PC-3 (cell line): ENCODE measurements around the gene ZNF260. TPM values are rescaled to one million over a fixed set of nuclear protein-coding genes. Genes with fewer than 3 reads are reported as not detected.
A peak's percentile ranks its signal among the peaks of the same experiment; 100 is the strongest.

ENCODE experiments used
- ATAC-seq: fragments of 200-7000 bp; cut with Tn5 transposase; 2 replicates; pipeline ENCODE4 v1.9.1; 2020; ENCODE audit warnings: mild to moderate bottlenecking, moderate library complexity
- BruUV-seq: library from RNA; stranded (reverse); fragments of 400-500 nt; replicated peaks from 2 replicates; lab custom pipeline; 2021; lab: Mats Ljungman, UMichigan
- CTCF ChIA-PET: fragments of 300-600 bp; sonication (Branson Sonifier 250); formaldehyde crosslinking; loops from one replicate; lab custom pipeline; 2022; ENCODE audit warnings: antibody characterized with exemption; lab: Charles Lee
- POLR2A ChIA-PET: fragments of 300-600 bp; sonication (Branson Sonifier 250); formaldehyde crosslinking; loops from one replicate; lab custom pipeline; 2022; ENCODE audit warnings: antibody characterized with exemption; ENCODE audit not compliant: unreplicated experiment; lab: Charles Lee
- DNase-seq: peaks from one replicate; pipeline ENCODE4 v3.0.0-alpha.2; 2015
- H2AFZ ChIP-seq: fragments of 300-600 bp; sonication (generic); 2 replicates; pipeline ENCODE4 v1.6.0; 2016; ENCODE audit warnings: antibody characterized with exemption, low read length
- H3F3A ChIP-seq: fragments of 300-600 bp; sonication (generic); one replicate; pipeline ENCODE4 v1.6.0; 2017; ENCODE audit warnings: antibody characterized with exemption, low read length, control low read depth, mild to moderate bottlenecking; ENCODE audit not compliant: unreplicated experiment
- H3K27ac ChIP-seq: fragments of 300-600 bp; sonication (generic); 2 replicates; pipeline ENCODE4 v1.5.1; 2016; ENCODE audit warnings: mild to moderate bottlenecking, low read length
- H3K27me3 ChIP-seq: fragments of 300-600 bp; sonication (generic); 2 replicates; pipeline ENCODE4 v1.6.1; 2016; ENCODE audit warnings: low read length, mixed read lengths
- H3K36me3 ChIP-seq: fragments of 300-600 bp; sonication (generic); 2 replicates; pipeline ENCODE4 v1.6.1; 2016; ENCODE audit warnings: low read depth, mixed run types, low read length, mixed read lengths
- H3K4me1 ChIP-seq: fragments of 300-600 bp; sonication (generic); 2 replicates; pipeline ENCODE4 v1.5.1; 2016; ENCODE audit warnings: low read length; ENCODE audit not compliant: insufficient read depth
- H3K4me2 ChIP-seq: fragments of 300-600 bp; sonication (generic); 2 replicates; pipeline ENCODE4 v1.6.0; 2016; ENCODE audit warnings: low read length
- H3K4me3 ChIP-seq: fragments of 300-600 bp; sonication (generic); 2 replicates; pipeline ENCODE4 v1.5.1; 2016; ENCODE audit warnings: mild to moderate bottlenecking, low read length, mixed read lengths
- H3K79me2 ChIP-seq: fragments of 300-600 bp; sonication (generic); 2 replicates; pipeline ENCODE4 v1.6.1; 2017; ENCODE audit warnings: low read length, mixed read lengths
- H3K9ac ChIP-seq: fragments of 300-600 bp; sonication (generic); 2 replicates; pipeline ENCODE4 v1.6.0; 2016; ENCODE audit warnings: mild to moderate bottlenecking, low read length
- H3K9me2 ChIP-seq: fragments of 300-600 bp; sonication (generic); replicated peaks from 2 replicates; pipeline ENCODE4 v1.6.1; 2016; ENCODE audit warnings: mixed run types, low read length, mixed read lengths
- H3K9me3 ChIP-seq: fragments of 300-600 bp; sonication (generic); 2 replicates; pipeline ENCODE4 v1.6.1; 2016; ENCODE audit warnings: low read length, mixed read lengths
- H4K20me1 ChIP-seq: fragments of 300-600 bp; sonication (generic); 2 replicates; pipeline ENCODE4 v1.6.1; 2016; ENCODE audit warnings: low read length, mixed read lengths
- CTCF ChIP-seq: fragments of 300-600 bp; sonication (generic); conservative IDR thresholded peaks from 2 replicates; pipeline ENCODE4 v1.5.1; 2017; ENCODE audit warnings: antibody characterized with exemption, low read depth, mild to moderate bottlenecking, low read length
- EZH2 ChIP-seq: fragments of 300-600 bp; sonication (generic); IDR thresholded peaks from one replicate; pipeline ENCODE4 v1.6.1; 2017; ENCODE audit warnings: antibody characterized with exemption, mild to moderate bottlenecking, low read length; ENCODE audit not compliant: unreplicated experiment
- EZH2phosphoT487 ChIP-seq: fragments of 300-600 bp; sonication (generic); IDR thresholded peaks from 2 replicates; pipeline ENCODE4 v1.6.1; 2018; ENCODE audit warnings: mild to moderate bottlenecking, antibody characterized with exemption, low read length, borderline replicate concordance
- intact Hi-C: fragments of 100-400 bp; cut with micrococcal nuclease; formaldehyde crosslinking; loops from 2 replicates; pipeline ENCODE4 v1.9.0; 2023
- total RNA-seq: library from RNA; depleted of rRNA; stranded (reverse); fragments of >200 nt; gene quantifications from 2 replicates; pipeline ENCODE4 v1.2.3, GENCODE V29; 2014

Gene ZNF260
- total RNA-seq, 1 experiment from 2014 or later = 5.5 TPM

GRCh38 chr19:36574741-36575140 is 46.7 kb upstream of the ZNF260 start:
- no peaks in the 10 kb centered on the region for H3F3A ChIP-seq
- DNase-seq (no peak), ATAC-seq (no peak)
- H3K27me3 ChIP-seq = no peaks in the 10 kb centered on the region
- peaks cover 34% of the 10 kb centered on the region for H3K79me2 ChIP-seq
- CTCF ChIA-PET = no interaction called here
- no peaks in the 10 kb centered on the region for H3K4me1 ChIP-seq
- peak overlapping the region; percentile 98; the same call in 1 of the 2 replicates for H3K4me3 ChIP-seq
- H3K9me2 ChIP-seq = no peaks in the 10 kb centered on the region
- H3K36me3 ChIP-seq = peaks cover 47% of the 10 kb centered on the region
- no peak for TF ChIP-seq EZH2phosphoT487
- no peak for TF ChIP-seq EZH2
- TF ChIP-seq CTCF = no peak
- H3K9me3 ChIP-seq = no peaks in the 10 kb centered on the region
- H3K27ac ChIP-seq = no peak overlapping the region
- no peaks in the 10 kb centered on the region for H4K20me1 ChIP-seq
- intact Hi-C loops = no loop called here
- H3K4me2 ChIP-seq = 0 out of 2 replicates have a peak overlapping the region, but pooled peaks have one; percentile 85
- H3K9ac ChIP-seq = no peak overlapping the region
- POLR2A ChIA-PET = no interaction called here
- TSS peak; percentile 49 for BruUV-seq
- H2AFZ ChIP-seq = no peak overlapping the region

GRCh38 chr19:36573895-36574720 is 46.0 kb upstream of the ZNF260 start:
- TF ChIP-seq CTCF (no peak), EZH2phosphoT487 (no peak), EZH2 (no peak)
- Histone ChIP-seq H3K36me3 (peaks cover 47% of the 10 kb centered on the region), H3K27me3 (no peaks in the 10 kb centered on the region), H3K9ac (peak overlapping the region; percentile 79), H3K4me3 (peak overlapping the region; percentile 98), H2AFZ (peak overlapping the region; percentile 98), H3F3A (no peaks in the 10 kb centered on the region), H3K4me2 (peak overlapping the region; percentile 85), H3K27ac (no peak overlapping the region), H3K79me2 (peaks cover 34% of the 10 kb centered on the region), H3K9me3 (no peaks in the 10 kb centered on the region), H3K9me2 (no peaks in the 10 kb centered on the region), H4K20me1 (no peaks in the 10 kb centered on the region), H3K4me1 (no peaks in the 10 kb centered on the region)
- POLR2A ChIA-PET = no interaction called here
- CTCF ChIA-PET = no interaction called here
- BruUV-seq = no TSS peak
- ATAC-seq (peak; percentile 39), DNase-seq (peak; percentile 1)
- intact Hi-C loops = no loop called here
